Peyer's patch (tissue), 4 donors: ENCODE results near the gene DNASE1L1. TPM values are rescaled to one million over a fixed set of nuclear protein-coding genes. Genes with fewer than 3 reads are reported as not detected.

Experiments used
- DNase-seq, 3 donors: peaks; one replicate each; pipeline ENCODE4 v3.0.0-alpha.2; 2017 to 2019
- H3K27ac ChIP-seq, 4 donors: fragments of 200-600 bp; sonication (generic); one replicate each; pipeline ENCODE4 v1.5.1; 2016 to 2019
- H3K27me3 ChIP-seq, 2 donors: fragments of 200-600 bp; sonication (generic); one replicate each; pipeline ENCODE4 v1.5.1; 2019
- H3K36me3 ChIP-seq, 3 donors: fragments of 200-600 bp; sonication (generic); one replicate each; pipeline ENCODE4 v1.5.1; 2016 to 2019
- H3K4me1 ChIP-seq, 4 donors: fragments of 200-600 bp; sonication (generic); one replicate each; pipeline ENCODE4 v1.5.1; 2016 to 2019
- H3K4me3 ChIP-seq, 4 donors: fragments of 200-600 bp; sonication (generic); 1 replicate in 3 of 4; 2 replicates in 1 of 4; pipeline ENCODE4 v1.5.1; 2016 to 2019; ENCODE audit warnings: mild to moderate bottlenecking in 1 of 4
- H3K9me3 ChIP-seq, 4 donors: fragments of 200-600 bp; sonication (generic); one replicate each; pipeline ENCODE4 v1.5.1; 2016 to 2019; ENCODE audit warnings: mild to moderate bottlenecking in 1 of 4
- POLR2A ChIP-seq, 2 donors: fragments of 450-650 bp; IDR thresholded peaks; one replicate each; pipeline ENCODE4 v1.5.1; 2017; ENCODE audit warnings: antibody characterized with exemption in 2 of 2, mild to moderate bottlenecking in 2 of 2, moderate library complexity in 2 of 2
- total RNA-seq, 4 donors: library from RNA; depleted of rRNA; stranded (reverse); fragments of >200 nt; gene quantifications; one replicate each; pipeline ENCODE4 v1.1.0, GENCODE V29; 2016
- TF ChIP-seq, protein P1 (sequence below), 6 experiments: fragments of 450-650 bp in 4 of 6; fragments of 200-600 bp in 2 of 6; sonication (generic) in 1 of 6; IDR thresholded peaks; one replicate each; pipeline ENCODE4 v1.5.1; 2017 to 2019; ENCODE audit warnings: antibody characterized with exemption in 6 of 6, mild to moderate bottlenecking in 3 of 6, moderate library complexity in 1 of 6

The DNASE1L1 gene
- total RNA-seq, 4 donors from 2014 or later = 23.9 to 41.2 (median 32.2) TPM

DNA sequence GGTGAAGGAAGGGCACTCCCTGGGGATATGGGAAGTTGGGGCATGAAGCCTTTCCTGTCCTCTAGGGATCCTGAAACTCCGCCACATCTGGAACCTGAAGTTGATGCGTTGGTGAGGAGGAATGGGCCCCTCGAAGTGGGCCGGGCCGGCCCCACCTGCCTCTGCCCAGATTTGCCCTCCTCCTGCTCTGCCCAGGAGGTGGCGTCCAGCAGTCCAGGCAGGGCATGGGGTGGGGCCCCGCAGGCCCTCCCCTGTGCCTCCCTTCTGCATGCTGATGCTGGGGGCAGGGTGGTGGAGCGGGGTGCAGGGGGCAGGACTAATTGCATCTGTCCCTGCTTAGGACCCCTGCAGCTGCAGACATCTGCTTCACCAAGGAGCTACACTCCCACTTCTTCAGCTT, 4.1 kb upstream of the DNASE1L1 start:
- Histone ChIP-seq H3K4me3 (no peak overlapping the region), H3K36me3 (no peaks in the 10 kb centered on the region), H3K9me3 (no peaks in the 10 kb centered on the region), H3K27me3 (no peaks in the 10 kb centered on the region), H3K4me1 (no peaks in the 10 kb centered on the region), H3K27ac (peak overlapping the region in 1 of 4 donors; percentile 95)
- TF ChIP-seq POLR2A (IDR thresholded peaks at IDR 0.05) = no peak
- TF ChIP-seq, protein P1, sequence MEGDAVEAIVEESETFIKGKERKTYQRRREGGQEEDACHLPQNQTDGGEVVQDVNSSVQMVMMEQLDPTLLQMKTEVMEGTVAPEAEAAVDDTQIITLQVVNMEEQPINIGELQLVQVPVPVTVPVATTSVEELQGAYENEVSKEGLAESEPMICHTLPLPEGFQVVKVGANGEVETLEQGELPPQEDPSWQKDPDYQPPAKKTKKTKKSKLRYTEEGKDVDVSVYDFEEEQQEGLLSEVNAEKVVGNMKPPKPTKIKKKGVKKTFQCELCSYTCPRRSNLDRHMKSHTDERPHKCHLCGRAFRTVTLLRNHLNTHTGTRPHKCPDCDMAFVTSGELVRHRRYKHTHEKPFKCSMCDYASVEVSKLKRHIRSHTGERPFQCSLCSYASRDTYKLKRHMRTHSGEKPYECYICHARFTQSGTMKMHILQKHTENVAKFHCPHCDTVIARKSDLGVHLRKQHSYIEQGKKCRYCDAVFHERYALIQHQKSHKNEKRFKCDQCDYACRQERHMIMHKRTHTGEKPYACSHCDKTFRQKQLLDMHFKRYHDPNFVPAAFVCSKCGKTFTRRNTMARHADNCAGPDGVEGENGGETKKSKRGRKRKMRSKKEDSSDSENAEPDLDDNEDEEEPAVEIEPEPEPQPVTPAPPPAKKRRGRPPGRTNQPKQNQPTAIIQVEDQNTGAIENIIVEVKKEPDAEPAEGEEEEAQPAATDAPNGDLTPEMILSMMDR (IDR thresholded peaks at IDR 0.05) = no peak
- DNase-seq = no peak

DNA sequence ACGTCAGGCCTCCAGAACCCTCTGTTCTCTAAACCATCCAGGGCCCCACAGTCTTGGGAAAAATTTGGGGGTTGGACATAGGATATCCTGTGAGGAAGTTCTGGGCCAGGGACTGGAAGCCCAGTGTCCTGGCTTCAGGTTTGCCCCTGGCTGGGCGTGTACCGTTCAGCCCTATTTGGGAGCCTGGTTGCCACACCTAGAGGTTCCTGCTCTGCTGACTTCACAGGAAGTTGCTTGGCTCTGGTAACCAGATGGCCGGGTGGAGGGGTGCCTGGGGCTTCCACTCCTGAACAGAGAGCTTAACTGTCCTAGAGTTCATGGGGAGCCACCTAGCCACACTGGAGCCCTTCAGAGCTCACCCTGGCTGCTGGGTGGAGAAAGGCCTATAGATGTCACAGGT, 3.4 kb upstream of the DNASE1L1 start:
- H3K36me3 ChIP-seq = no peaks in the 10 kb centered on the region
- peak in 2 of 3 donors; percentile 58 to 69 for DNase-seq
- TF ChIP-seq, protein P1 (IDR thresholded peaks at IDR 0.05) = no peak
- TF ChIP-seq POLR2A (IDR thresholded peaks at IDR 0.05) = no peak
- H3K4me1 ChIP-seq = no peaks in the 10 kb centered on the region
- no peaks in the 10 kb centered on the region for H3K9me3 ChIP-seq
- H3K27me3 ChIP-seq = no peaks in the 10 kb centered on the region
- peak overlapping the region; percentile 60 to 93 (median 74) for H3K4me3 ChIP-seq
- H3K27ac ChIP-seq = peak overlapping the region; percentile 89 to 98 (median 92)

DNA sequence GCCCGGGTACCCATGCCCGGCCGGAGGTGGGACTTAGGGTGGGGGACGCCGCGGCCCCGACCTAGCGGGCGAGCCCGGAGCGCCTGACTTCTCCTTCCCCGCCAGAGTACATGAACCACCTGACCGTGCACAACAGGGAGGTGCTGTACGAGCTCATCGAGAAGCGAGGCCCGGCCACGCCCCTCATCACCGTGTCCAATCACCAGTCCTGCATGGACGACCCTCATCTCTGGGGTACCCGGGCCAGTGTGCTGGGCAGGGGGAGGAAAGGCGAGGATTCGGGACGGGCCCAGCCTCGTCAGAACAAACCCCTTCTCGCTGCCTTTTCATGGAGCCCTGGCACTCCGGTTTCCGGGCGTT, 2.9 kb upstream of the DNASE1L1 start:
- Histone ChIP-seq H3K4me1 (no peaks in the 10 kb centered on the region), H3K4me3 (peak overlapping the region; percentile 60 to 93 (median 74)), H3K27me3 (no peaks in the 10 kb centered on the region), H3K36me3 (no peaks in the 10 kb centered on the region), H3K9me3 (no peaks in the 10 kb centered on the region), H3K27ac (peak overlapping the region; percentile 89 to 98 (median 92))
- TF ChIP-seq POLR2A (IDR thresholded peaks at IDR 0.05) = peak; percentile 28 to 40
- TF ChIP-seq, protein P1 (IDR thresholded peaks at IDR 0.05) = no peak
- DNase-seq = peak; percentile 74 to 88 (median 79)

DNA sequence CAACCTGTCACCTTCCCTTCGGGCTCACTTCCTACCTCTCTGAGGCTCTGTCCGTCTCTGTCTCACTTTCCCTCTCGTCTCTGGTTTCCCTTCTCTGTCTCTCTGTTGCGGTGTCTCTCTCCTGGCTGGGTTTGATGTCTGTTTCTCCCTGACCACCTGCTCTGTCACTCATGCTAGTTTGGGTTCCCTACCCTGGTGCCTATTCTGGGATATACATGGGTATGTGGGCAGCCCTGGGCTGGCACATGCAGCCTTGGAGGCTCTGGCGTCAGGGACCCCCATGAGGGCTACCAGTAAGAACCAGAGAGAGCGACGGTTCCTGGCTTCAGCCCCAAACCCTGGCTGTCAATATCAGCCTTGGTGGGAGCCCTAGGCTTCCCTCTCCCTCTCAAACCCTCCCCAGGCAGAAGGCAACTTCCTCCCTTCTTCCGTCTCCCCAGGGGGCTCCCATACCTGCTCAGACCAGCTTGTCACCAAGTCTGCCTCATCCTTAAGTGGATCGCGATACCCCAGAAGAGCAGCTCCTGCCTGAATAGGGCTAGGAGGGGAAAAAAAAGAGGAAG, 314 bp downstream of the DNASE1L1 start:
- H3K4me1 ChIP-seq = no peaks in the 10 kb centered on the region
- H3K36me3 ChIP-seq = no peaks in the 10 kb centered on the region
- peak overlapping the region; percentile 60 to 85 (median 76) for H3K27ac ChIP-seq
- no peaks in the 10 kb centered on the region for H3K27me3 ChIP-seq
- H3K4me3 ChIP-seq = peak overlapping the region; percentile 14 to 51 (median 31)
- peak in 1 of 2 donors; percentile 21 for TF ChIP-seq POLR2A (IDR thresholded peaks at IDR 0.05)
- TF ChIP-seq, protein P1 (IDR thresholded peaks at IDR 0.05) = no peak
- DNase-seq = no peak
- H3K9me3 ChIP-seq = no peaks in the 10 kb centered on the region

DNA sequence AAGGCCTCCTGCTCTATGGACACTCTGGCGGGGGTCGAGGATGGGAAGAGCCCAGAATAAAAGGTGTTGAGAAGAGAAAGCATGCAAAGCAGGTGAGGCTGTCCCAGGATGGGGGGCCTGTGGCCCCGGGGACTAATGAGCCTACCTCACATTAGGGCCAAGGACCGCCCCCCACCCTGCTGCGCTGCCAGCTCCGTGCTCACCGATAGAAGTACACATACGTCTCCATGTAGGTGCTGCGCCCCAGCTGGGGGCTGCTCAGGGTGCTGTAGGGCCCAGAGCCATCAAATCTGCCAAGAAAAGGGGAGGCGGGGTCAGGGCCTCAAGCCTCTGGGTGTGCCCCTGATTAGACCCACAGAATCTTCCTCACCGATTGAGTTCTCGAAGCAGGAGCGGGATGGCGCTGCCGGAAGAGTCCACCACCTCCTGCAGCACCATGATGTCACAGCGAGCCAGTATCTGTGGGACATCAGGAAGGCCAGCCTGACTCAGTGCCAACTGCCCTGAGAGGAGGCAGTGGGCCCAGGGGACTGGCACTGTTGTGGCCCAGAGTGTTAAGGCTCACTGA, 4.3 kb downstream of the DNASE1L1 start:
- no peaks in the 10 kb centered on the region for H3K27me3 ChIP-seq
- H3K36me3 ChIP-seq = peaks cover 0 to 14% (median 0%) of the 10 kb centered on the region in 3 donors
- H3K4me3 ChIP-seq = no peak overlapping the region
- no peaks in the 10 kb centered on the region for H3K9me3 ChIP-seq
- no peak for TF ChIP-seq POLR2A (IDR thresholded peaks at IDR 0.05)
- TF ChIP-seq, protein P1 (IDR thresholded peaks at IDR 0.05) = no peak
- no peak for DNase-seq
- no peak overlapping the region for H3K27ac ChIP-seq
- peaks cover 0 to 7% (median 0%) of the 10 kb centered on the region in 4 donors for H3K4me1 ChIP-seq
